ENCODE results near the gene TMEM217.

The TMEM217 gene

GRCh38 chr6:37243131-37243815, 14.7 kb downstream of the TMEM217 start:
- Histone ChIP-seq H3K9ac (ENCODE audit: low read length) (peak overlapping the region; percentile 60), H3K27me3 (replicated peaks; ENCODE audit: control insufficient read depth, insufficient read depth, low read length) (no peaks in the 10 kb centered on the region), H3K9me3 (ENCODE audit: control insufficient read depth, low read length) (no peaks in the 10 kb centered on the region), H3K4me1 (ENCODE audit: control insufficient read depth, insufficient read depth, low read length) (peaks cover 69% of the 10 kb centered on the region), H3K4me3 (ENCODE audit: low read length) (peak overlapping the region; percentile 22), H3K36me3 (ENCODE audit: control insufficient read depth, insufficient read depth, low read length, severe bottlenecking) (no peaks in the 10 kb centered on the region)
- no peak for DNase-seq (ENCODE audit: low read depth)

- peak; percentile 94 for DNase-seq (ENCODE audit: low read depth)
- Histone ChIP-seq H3K36me3 (ENCODE audit: control insufficient read depth, insufficient read depth, low read length, severe bottlenecking) (no peaks in the 10 kb centered on the region), H3K9me3 (ENCODE audit: control insufficient read depth, low read length) (no peaks in the 10 kb centered on the region), H3K27me3 (replicated peaks; ENCODE audit: control insufficient read depth, insufficient read depth, low read length) (no peaks in the 10 kb centered on the region), H3K4me3 (ENCODE audit: low read length) (peak overlapping the region; percentile 38), H3K9ac (ENCODE audit: low read length) (peak overlapping the region; percentile 60), H3K4me1 (ENCODE audit: control insufficient read depth, insufficient read depth, low read length) (peaks cover 74% of the 10 kb centered on the region)
These were observed 15.4 kb downstream of the TMEM217 start for GRCh38 chr6:37242429-37243052.

GRCh38 chr6:37241775-37242428, 16.0 kb downstream of the TMEM217 start:
- Histone ChIP-seq H3K9ac (ENCODE audit: low read length) (peak overlapping the region; percentile 60), H3K4me3 (ENCODE audit: low read length) (peak overlapping the region; percentile 38)
- no peak for DNase-seq (ENCODE audit: low read depth)

GRCh38 chr6:37241131-37241530, 16.8 kb downstream of the TMEM217 start:
- Histone ChIP-seq H3K9me3 (ENCODE audit: control insufficient read depth, low read length) (no peaks in the 10 kb centered on the region), H3K4me1 (ENCODE audit: control insufficient read depth, insufficient read depth, low read length) (peaks cover 69% of the 10 kb centered on the region), H3K4me3 (ENCODE audit: low read length) (no peak overlapping the region), H3K36me3 (ENCODE audit: control insufficient read depth, insufficient read depth, low read length, severe bottlenecking) (no peaks in the 10 kb centered on the region), H3K9ac (ENCODE audit: low read length) (no peak overlapping the region), H3K27me3 (replicated peaks; ENCODE audit: control insufficient read depth, insufficient read depth, low read length) (no peaks in the 10 kb centered on the region)
- no peak for DNase-seq (ENCODE audit: low read depth)

More at GRCh38 chr6:37241775-37242428, 16.0 kb downstream of the TMEM217 start:
- Histone ChIP-seq H3K4me1 (ENCODE audit: control insufficient read depth, insufficient read depth, low read length) (peaks cover 74% of the 10 kb centered on the region), H3K36me3 (ENCODE audit: control insufficient read depth, insufficient read depth, low read length, severe bottlenecking) (no peaks in the 10 kb centered on the region), H3K27me3 (replicated peaks; ENCODE audit: control insufficient read depth, insufficient read depth, low read length) (no peaks in the 10 kb centered on the region), H3K9me3 (ENCODE audit: control insufficient read depth, low read length) (no peaks in the 10 kb centered on the region)

- Histone ChIP-seq H3K9ac (ENCODE audit: low read length) (peak overlapping the region; percentile 71), H3K4me3 (ENCODE audit: low read length) (peak overlapping the region; percentile 39), H3K27me3 (replicated peaks; ENCODE audit: control insufficient read depth, insufficient read depth, low read length) (no peaks in the 10 kb centered on the region), H3K4me1 (ENCODE audit: control insufficient read depth, insufficient read depth, low read length) (peaks cover 59% of the 10 kb centered on the region), H3K9me3 (ENCODE audit: control insufficient read depth, low read length) (no peaks in the 10 kb centered on the region), H3K36me3 (ENCODE audit: control insufficient read depth, insufficient read depth, low read length, severe bottlenecking) (no peaks in the 10 kb centered on the region)
- peak; percentile 83 for DNase-seq (ENCODE audit: low read depth)
These were observed 17.8 kb downstream of the TMEM217 start for GRCh38 chr6:37239950-37240713.

GRCh38 chr6:37239526-37239925, 18.4 kb downstream of the TMEM217 start:
- Histone ChIP-seq H3K9me3 (ENCODE audit: control insufficient read depth, low read length) (no peaks in the 10 kb centered on the region), H3K4me1 (ENCODE audit: control insufficient read depth, insufficient read depth, low read length) (peaks cover 54% of the 10 kb centered on the region), H3K27me3 (replicated peaks; ENCODE audit: control insufficient read depth, insufficient read depth, low read length) (no peaks in the 10 kb centered on the region), H3K36me3 (ENCODE audit: control insufficient read depth, insufficient read depth, low read length, severe bottlenecking) (no peaks in the 10 kb centered on the region), H3K9ac (ENCODE audit: low read length) (peak overlapping the region; percentile 71), H3K4me3 (ENCODE audit: low read length) (peak overlapping the region; percentile 39)
- no peak for DNase-seq (ENCODE audit: low read depth)

GRCh38 chr6:37238381-37238780, 19.6 kb downstream of the TMEM217 start:
- peaks cover 43% of the 10 kb centered on the region for H3K4me1 ChIP-seq (ENCODE audit: control insufficient read depth, insufficient read depth, low read length)
- H3K36me3 ChIP-seq (ENCODE audit: control insufficient read depth, insufficient read depth, low read length, severe bottlenecking), result no peaks in the 10 kb centered on the region
- no peak overlapping the region for H3K4me3 ChIP-seq (ENCODE audit: low read length)
- no peak overlapping the region for H3K9ac ChIP-seq (ENCODE audit: low read length)
- no peak for DNase-seq (ENCODE audit: low read depth)
- no peaks in the 10 kb centered on the region for H3K27me3 ChIP-seq (replicated peaks; ENCODE audit: control insufficient read depth, insufficient read depth, low read length)
- H3K9me3 ChIP-seq (ENCODE audit: control insufficient read depth, low read length), result no peaks in the 10 kb centered on the region

- Histone ChIP-seq H3K9me3 (ENCODE audit: control insufficient read depth, low read length) (no peaks in the 10 kb centered on the region), H3K9ac (ENCODE audit: low read length) (no peak overlapping the region), H3K4me3 (ENCODE audit: low read length) (no peak overlapping the region), H3K27me3 (replicated peaks; ENCODE audit: control insufficient read depth, insufficient read depth, low read length) (no peaks in the 10 kb centered on the region), H3K4me1 (ENCODE audit: control insufficient read depth, insufficient read depth, low read length) (peaks cover 37% of the 10 kb centered on the region), H3K36me3 (ENCODE audit: control insufficient read depth, insufficient read depth, low read length, severe bottlenecking) (no peaks in the 10 kb centered on the region)
- no peak for DNase-seq (ENCODE audit: low read depth)
These were observed 20.2 kb downstream of the TMEM217 start for GRCh38 chr6:37237789-37238188.

- Histone ChIP-seq H3K4me1 (ENCODE audit: control insufficient read depth, insufficient read depth, low read length) (peaks cover 28% of the 10 kb centered on the region), H3K9me3 (ENCODE audit: control insufficient read depth, low read length) (no peaks in the 10 kb centered on the region), H3K36me3 (ENCODE audit: control insufficient read depth, insufficient read depth, low read length, severe bottlenecking) (no peaks in the 10 kb centered on the region), H3K27me3 (replicated peaks; ENCODE audit: control insufficient read depth, insufficient read depth, low read length) (no peaks in the 10 kb centered on the region), H3K9ac (ENCODE audit: low read length) (no peak overlapping the region), H3K4me3 (ENCODE audit: low read length) (no peak overlapping the region)
- DNase-seq (ENCODE audit: low read depth), result no peak
These were observed 21.0 kb downstream of the TMEM217 start for GRCh38 chr6:37236921-37237320.

GRCh38 chr6:37233541-37233940, 24.4 kb downstream of the TMEM217 start:
- Histone ChIP-seq H3K9me3 (ENCODE audit: control insufficient read depth, low read length) (no peaks in the 10 kb centered on the region), H3K36me3 (ENCODE audit: control insufficient read depth, insufficient read depth, low read length, severe bottlenecking) (no peaks in the 10 kb centered on the region), H3K9ac (ENCODE audit: low read length) (no peak overlapping the region), H3K27me3 (replicated peaks; ENCODE audit: control insufficient read depth, insufficient read depth, low read length) (no peaks in the 10 kb centered on the region), H3K4me3 (ENCODE audit: low read length) (no peak overlapping the region), H3K4me1 (ENCODE audit: control insufficient read depth, insufficient read depth, low read length) (peaks cover 7% of the 10 kb centered on the region)
- no peak for DNase-seq (ENCODE audit: low read depth)
